Ramos (cell line): ENCODE results near the gene NECAB2.

Experiments
- in situ Hi-C: fragments of 300-500 bp; cut with MboI; formaldehyde crosslinking; loops from one replicate; pipeline ENCODE4 v1.14.3; 2022; ENCODE audit warnings: low sequenced_read_pairs; ENCODE audit not compliant: unreplicated experiment

Gene NECAB2

DNA sequence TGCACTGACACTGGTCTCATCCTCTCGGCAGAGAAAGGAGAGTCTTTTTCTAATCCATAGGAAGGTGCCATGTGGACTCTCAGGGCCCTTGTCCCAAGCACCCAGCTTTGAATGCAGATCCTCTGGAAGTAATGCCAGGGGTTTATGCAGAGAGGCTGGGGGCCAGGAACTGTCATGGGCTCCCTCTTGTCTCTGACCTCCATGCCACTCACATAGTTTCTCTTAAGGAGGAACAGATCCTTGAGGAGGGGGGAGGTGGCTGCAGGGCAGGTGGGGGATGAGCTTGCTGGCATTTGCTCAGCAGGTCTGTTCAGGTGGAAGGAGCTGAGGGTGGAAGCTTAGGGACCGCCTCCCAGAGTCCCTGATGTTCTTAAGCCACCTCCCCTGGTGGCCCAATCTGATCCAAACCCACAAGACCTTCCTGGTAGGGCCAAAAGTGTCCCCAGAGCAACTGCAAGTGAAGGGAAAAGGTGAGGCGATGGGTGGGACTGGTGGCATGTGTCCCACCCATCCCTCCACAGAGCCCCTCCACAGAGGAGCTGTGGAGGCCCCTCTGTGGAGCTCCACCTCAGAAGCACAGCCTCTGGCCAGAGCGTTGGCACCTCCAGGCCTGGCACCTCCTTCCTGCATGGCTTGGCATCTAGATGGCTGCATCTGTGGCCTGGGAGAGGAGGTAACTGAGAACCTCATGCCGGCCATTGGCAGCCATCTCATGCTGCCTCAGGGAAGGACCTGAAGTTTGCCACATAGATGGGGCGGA is 9.2 kb downstream of the NECAB2 start:
- in situ Hi-C loops = no loop called here

DNA sequence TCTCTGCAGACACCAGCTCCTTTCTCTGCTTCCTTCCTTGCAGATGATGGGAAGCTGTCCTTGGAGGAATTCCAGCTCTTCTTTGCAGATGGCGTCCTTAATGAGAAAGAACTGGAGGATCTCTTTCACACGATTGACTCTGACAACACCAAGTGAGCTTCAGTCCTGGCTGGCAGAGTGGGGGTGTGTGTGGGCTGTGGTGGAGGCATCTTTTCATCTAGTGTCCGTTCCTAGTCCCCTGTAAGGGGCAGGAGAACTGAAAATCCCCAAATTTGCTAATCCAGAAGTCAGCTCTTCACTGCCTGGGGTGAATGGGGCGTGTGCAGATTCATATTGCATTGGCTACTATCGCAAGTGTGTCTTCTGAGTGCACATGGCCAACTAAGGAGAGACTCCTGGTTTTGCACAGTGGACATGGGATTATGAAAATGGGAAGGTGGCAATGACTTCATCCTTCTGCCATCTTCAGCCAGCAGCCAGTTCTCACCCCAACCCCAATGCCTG is 10.4 kb downstream of the NECAB2 start:
- in situ Hi-C loops = no loop called here

DNA sequence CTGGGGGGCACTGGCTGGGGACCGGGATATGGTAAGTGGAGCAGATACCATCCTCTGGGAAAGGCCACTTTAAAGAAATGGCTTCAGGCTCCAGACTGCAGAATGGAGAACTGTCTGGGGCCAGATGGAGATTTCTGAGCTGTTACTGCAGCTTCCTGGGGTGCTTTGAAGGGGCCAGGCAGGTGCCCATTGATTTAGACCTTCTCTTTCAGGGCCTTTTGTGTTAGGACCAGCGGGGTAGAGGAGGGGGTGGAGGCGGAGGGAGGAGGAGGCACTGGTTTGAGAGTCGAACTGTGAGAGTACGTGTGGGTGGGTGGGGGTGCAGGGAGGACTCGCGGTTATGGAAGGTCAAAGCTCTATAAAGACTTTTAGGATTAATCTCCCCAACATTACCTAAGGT is 11.4 kb downstream of the NECAB2 start:
- in situ Hi-C loops = no loop called here

DNA sequence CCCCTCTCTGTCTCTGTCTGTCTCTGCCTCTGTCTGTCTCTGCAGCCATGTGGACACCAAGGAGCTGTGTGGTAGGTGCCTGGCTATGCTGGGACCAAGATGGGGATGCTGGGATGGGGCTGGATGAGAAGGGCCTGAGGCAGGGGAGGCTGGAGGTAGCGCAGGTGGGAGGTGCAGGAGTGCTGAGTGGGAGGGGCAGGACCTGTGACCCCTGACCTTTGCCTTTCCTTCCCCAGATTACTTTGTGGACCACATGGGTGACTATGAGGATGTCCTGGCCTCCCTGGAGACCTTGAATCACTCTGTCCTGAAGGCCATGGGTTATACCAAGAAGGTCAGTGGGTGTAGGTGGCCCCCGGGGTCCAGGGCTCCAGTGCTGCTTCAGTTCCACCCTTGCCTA is 12.8 kb downstream of the NECAB2 start:
- in situ Hi-C loops = no loop called here

DNA sequence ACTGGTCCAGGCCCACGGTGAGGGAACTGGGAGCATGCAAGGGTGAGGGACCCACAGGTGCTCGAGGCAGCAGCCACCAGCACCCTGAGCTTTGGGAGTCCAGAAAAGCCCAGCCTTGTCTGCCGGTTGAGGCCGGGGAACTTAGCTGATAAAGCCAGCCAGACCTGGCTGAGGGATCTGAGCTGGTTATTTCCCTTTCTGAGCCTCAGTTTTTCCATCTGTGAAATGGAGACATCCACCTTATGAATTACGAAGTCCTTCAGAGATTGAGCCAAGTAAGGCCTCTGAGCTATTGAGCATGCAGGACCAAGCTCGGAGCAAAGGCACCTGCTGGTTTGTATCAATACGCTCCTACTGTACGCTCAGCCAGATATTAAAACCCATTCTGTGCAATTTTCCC is 13.8 kb downstream of the NECAB2 start:
- in situ Hi-C loops = no loop called here

DNA sequence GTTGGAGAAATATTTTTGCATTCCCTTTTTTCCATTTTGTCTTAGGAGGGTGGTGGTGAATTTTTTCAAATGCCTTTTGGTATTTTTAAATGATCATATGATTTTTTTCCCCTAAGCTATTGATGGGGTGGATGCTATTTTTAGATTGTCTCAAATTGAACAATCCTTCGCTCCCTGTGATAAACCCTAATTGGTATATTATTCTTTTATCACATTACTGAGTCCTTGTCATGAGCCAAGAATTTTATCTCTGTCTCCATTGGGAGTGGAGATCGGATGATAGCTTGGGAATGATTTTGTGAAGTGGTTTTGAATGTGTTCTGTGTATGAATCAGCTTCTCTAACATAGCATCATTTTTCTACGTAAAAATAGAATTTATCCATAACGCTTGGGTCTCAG is 15.4 kb downstream of the NECAB2 start:
- in situ Hi-C loops = no loop called here

DNA sequence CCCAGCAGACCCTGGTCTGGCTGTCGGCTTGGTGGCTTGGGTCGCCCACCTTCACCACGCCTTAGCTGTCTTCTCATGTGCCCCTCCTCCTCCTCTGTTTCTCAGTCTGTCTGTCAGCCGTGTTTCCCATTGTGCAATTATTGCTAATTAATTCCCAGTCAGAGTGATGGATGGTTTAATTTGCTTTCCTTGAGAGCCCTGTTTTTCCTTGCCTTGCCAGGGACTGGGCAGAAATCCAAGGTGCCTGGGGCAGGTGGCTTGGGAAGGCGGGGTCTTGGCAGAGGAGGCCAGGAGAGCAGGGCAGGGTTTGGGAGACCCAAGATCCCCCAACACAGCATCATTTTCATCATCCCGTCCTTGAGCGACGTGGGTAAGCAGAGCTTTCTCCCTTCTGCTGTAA is 21.3 kb downstream of the NECAB2 start:
- in situ Hi-C loops = no loop called here

DNA sequence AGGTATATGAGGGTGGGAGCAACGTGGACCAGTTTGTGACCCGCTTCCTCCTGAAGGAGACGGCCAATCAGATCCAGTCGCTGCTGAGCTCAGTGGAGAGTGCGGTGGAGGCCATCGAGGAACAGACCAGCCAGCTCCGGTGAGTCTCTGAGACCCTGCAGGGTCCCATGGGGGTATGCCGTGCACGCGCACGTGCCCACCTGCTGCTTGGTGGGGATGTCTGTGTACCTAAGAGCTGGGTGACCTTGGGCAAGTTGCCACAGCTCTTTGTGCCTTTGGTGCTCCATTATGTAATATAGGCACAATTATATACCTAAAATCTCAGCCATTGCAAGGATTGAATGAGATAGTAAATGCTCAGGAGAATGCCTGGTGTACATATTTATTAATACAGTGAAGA is 22.4 kb downstream of the NECAB2 start:
- in situ Hi-C loops = no loop called here

DNA sequence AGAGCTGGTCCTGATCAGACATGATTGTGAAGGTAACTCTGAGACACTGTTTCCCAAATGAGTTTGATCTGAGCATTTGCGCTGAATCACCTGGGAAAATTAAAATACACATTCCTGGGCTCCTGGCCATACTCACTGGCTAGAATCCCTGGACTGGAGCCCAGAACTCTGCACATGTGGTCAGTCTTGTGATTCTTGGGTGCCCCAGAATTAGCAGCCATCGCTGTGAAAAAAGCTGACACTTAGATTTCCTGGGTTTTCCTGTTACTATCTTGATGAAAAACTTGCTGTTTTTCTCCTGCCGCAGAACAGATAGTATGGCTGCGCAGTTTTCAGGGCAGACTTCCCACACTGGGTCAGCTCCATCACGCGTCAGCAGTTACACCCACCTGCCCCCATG is 24.6 kb downstream of the NECAB2 start:
- in situ Hi-C loops = no loop called here

DNA sequence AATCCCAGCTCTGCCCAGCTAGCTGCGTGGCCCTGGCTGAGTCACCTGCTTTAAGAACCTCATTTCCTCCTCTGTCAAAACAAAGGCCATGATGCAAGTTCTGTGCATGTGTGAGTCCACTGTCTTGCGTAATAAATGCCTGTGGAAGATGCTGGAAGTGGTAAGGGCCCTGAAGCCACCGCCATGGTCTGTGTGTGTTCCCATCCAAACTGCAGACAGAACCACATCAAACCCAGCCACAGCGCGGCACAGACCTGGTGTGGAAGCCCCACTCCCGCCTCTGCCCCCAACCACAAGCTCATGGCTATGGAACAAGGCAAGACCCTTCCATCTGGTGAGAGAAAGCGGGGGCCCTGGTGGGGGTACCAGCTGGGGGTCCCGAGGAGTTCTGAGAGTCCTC is 26.0 kb downstream of the NECAB2 start:
- in situ Hi-C loops = no loop called here

DNA sequence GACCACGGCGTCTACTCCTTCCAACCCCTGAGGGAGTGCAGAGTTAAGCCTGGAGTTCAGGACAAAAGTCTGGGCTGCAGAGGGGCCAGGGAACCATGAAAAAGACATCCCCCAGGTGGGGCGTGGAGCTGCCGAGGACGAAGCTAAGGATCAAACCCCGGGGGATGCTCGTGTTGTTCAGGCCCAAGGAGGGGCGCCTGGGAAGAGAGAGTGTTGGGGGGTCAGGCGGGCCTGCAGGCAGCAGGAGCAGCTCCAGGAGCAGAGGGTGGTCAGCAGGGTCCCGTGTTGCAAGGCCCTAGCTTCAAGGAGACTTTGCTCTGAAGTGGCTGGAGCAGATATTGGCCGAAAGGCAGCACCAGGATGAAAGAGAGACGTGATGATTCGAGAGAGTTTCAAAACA is 26.7 kb downstream of the NECAB2 start:
- in situ Hi-C loops = no loop called here

DNA sequence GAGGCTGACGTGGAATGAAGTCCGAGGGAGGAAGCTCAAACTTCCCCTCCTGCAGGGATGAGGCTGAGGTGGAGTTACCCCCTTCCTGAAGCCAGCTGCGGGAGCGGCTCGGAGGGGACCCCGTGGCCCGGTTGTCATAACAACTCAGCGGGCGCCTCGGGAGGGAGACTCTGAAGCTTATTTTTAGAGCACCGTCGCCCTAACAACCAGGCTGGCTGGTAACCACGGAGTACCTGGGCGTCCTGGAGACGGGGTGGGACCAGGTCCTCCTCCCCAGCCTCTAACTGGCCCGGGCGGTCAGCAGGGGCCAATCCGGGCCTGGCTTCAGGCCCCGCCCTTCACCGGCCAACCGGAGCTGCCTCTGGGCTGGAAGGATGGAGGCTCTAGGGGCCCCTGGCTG is 27.7 kb downstream of the NECAB2 start:
- in situ Hi-C loops = no loop called here

DNA sequence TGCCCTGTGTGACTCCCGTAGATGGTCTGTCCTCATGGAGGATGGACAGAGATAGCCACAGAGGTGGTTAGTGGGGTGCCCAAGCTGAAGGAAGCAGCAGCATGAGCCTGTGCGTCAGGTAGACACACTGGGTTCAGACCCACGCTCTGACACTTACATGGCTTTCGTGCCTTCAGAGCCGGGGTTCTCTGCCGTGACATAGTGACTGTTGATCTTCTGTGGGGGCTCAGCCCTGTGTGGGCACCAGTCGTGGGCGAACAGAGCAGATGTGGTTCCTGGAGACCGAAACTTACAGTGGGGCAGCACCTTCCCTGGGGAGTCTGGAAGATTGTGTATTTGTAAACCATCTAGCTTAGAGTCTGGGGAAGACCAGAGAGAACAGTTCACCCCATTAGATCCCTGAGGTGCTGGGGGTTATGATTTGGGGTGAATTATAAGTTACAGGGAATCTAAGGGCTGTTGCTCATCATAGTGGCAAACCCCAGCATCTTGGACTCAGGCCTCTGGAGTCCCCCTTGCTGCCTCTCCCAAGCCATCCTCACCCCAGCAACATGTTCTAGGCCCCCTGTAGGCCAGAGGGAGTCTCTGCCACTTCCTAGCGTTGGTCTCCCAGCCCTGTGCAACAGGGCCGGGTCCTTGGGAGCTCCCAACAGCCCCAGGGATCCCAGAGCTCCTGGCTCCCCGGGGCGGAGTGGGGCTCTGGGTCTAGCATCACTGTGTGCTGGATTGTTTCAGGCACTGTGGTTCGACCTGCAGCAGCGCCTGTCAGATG is 28.6 kb downstream of the NECAB2 start:
- in situ Hi-C loops = no loop called here

DNA sequence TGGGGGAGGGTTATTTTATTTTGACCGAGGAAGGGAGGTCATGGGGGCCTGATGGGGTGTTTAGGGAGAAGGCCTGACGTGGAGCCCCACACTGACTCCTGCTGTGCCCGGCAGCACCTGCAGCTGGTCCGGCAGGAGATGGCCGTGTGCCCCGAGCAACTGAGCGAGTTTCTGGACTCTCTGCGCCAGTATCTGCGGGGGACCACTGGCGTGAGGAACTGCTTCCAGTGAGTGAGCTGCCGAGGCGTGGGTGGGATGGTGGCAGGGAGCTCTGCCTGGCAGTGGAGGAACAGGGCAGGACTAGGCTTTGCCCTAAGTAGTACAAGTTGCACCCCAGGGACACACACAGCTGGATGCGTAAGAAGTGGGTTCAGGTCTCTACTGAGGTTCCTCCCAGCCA is 30.0 kb downstream of the NECAB2 start:
- in situ Hi-C loops = no loop called here

DNA sequence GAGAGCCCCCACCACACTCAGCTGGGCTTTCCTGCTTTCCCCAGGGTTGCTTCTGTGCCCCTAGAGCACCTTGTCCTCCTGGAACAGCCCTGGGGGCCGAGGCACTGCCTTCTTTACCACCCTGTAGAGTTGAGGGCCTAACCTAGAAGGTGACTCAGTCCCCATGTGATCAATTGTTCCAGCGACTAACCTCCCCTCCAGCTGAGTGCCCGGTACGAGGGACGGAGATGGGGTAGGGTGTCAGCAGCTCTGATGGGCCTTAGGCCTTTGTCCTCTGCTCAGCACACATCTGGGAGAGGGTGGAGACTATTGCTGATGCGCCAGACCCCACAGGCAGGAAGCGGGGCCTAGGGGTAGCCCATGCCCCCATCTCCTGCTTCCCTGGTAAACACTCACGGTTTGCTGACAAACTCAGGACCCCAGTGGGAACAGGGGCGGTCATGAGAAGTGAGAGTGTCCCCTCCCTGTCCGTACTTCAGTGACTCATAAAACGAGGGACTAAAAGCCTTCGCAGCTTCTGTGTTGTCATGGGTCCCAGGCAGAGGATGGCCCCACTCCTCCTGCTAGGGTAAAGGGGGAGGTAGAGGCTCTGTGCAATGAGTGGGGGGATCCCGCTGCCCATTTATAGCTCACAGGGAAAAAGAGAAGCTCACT is 33.1 kb downstream of the NECAB2 start:
- in situ Hi-C loops = no loop called here

DNA sequence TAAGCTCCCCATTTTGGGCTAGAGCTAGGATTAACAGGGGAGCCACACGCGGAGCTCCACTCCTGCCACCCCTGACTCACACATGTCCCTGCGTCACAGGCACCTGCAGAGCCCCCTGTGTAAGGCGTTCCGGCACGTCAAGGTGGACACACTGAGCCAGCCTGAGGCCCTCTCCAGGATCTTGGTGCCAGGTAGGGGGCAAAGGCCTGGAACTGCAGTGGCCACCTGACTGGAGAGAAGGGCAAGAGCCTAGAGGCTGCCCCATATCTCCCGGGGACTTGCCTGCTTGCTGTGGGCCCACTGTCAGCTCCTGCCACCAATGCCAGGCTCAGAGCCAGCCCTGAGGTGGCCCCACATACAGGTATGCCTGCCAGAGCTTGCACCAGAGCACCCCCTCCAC is 33.7 kb downstream of the NECAB2 start:
- in situ Hi-C loops = no loop called here

DNA sequence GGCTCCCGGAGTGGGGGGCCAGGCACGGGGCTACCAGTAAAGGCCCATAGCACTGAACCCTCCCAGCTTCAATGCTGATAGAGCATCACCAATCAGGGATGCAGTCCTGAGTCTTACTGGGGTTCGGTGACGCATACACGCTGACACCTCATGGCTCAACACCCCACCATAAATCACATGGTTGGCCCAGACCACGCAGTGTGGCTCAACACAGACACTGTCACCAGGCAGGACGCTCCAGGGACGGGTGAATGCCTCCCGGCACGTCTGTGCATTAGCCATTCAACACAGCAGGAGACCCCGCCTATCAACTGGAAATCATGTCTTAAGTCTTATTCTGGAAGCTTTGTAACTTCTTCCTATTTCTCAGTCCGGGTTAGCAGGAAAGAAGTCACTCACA is 35.0 kb downstream of the NECAB2 start:
- in situ Hi-C loops = no loop called here

DNA sequence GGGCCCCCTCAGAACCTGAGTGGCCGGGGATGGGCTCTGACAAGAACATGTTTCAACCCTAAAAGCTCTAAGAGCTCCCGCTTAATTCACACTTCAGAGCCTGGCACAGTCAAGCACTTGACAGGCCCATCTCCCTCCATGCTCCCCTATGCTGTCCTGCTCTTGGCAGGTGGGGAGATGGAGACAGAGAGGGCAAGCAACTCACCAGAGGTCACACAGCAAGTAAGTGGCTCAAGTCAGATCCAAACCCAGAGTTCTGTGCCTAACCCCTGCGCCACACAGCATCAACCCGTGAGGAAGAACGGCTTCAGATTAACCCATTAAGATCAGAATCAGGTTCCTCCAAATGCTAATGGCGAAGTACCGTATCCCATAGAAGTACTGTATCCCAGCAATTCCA is 36.4 kb downstream of the NECAB2 start:
- in situ Hi-C loops = no loop called here

DNA sequence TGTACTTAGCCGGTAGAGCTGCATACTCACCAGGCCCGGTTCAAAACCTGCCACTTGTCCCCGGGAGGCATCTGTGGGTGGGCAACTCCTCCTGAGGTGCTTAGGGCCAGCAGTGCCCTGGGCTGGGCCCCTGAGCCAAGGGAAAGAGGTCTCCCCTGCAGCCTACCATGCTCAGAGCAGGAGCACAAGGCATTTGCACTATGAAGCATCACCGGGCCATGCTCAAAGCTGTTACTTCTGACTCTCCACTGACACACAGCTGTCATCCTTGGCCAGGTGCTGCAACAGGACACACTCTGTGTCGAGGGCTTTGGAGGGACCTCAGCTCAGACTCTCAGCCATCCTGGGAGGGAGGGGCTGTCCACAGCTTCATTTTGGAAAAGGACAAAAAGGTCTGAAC is 37.3 kb downstream of the NECAB2 start:
- in situ Hi-C loops = no loop called here

DNA sequence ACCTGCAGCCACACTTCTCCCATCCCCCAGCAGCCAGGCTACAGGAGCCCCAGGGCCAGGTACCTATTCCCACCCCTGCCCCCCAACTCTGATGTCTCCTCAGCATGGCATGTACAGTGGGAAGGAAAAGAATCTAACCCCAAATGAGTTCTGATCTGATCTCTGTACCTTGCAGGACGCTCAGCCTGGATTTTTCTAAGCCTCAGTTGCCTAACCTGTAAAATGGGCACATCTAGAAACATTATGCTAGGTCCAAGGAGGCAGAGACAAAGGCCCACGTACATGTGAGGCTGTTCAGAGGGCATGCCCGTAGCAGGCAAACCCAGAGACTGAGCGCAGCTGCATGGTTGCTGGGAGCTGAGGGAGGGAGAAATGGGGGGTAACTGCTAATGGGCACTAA is 39.5 kb downstream of the NECAB2 start:
- in situ Hi-C loops = no loop called here

DNA sequence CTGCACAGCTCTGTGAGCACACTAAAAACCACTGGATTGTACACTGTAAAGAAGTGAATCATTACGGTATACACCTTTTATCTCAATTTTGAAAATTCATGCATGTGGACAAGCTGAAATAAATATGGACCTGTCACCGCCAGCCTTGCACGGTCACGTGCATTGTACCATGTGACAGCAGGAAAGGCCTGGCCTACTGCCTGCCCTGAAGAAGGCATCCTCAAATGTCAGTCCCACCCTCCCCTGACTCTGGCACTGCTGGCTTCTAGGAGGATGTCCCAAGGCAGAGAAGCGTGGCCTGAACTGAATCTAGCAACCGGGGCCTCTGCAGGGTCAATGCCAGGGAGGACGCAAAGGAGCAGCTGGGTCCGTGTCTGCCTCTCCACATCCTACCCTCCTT is 39.9 kb downstream of the NECAB2 start:
- in situ Hi-C loops = no loop called here
